ENCODE results near the gene ELK3.

ELK3 gene

GRCh38 chr12:96186607-96187301 lies 7.4 kb upstream of the ELK3 start:
- DNase-seq (ENCODE audit: low read depth, low spot score), result no peak
- H3K27ac ChIP-seq, result no peak overlapping the region

GRCh38 chr12:96187956-96188355 lies 6.2 kb upstream of the ELK3 start:
- DNase-seq (ENCODE audit: low read depth, low spot score), result no peak

GRCh38 chr12:96189781-96190180 lies 4.4 kb upstream of the ELK3 start:
- H3K27ac ChIP-seq, result no peak overlapping the region
- no peak for DNase-seq (ENCODE audit: low read depth, low spot score)

More at GRCh38 chr12:96187956-96188355, 6.2 kb upstream of the ELK3 start:
- no peak overlapping the region for H3K27ac ChIP-seq

DNA sequence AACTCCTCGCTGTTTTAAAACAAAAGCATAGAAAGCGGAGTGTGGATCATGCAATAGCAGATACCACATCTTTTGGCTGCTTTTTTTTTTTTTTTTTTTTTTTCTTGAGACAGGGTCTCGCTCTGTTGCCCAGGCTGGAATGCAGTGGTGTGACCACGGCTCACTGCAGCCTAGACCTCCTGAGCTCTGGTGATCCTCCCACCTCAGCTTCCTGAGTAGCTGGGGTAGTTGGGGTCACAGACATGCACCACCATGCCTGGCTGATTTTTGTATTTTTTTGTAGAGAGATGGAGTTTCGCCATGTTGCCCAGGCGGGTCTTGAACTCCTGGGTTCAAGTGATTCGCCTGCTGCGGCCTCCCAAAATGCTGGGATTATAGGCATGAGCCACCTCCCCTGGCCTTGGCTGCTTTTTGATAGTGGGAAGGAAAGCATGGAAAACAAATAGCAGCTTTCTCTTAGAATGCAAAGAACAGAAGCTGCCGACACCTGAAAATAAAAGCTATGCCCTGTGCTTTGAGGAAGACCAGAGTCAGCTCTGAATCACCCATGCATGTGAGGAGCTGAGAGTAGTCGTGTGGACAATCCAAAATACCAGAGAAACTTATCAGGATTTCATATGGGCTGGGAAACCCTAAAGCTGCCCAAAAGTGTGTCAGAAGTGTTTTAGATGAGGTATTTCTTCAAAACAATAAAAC lies 3.6 kb upstream of the ELK3 start:
- H3K27ac ChIP-seq, result peak overlapping the region; percentile 40
- no peak for DNase-seq (ENCODE audit: low read depth, low spot score)

DNA sequence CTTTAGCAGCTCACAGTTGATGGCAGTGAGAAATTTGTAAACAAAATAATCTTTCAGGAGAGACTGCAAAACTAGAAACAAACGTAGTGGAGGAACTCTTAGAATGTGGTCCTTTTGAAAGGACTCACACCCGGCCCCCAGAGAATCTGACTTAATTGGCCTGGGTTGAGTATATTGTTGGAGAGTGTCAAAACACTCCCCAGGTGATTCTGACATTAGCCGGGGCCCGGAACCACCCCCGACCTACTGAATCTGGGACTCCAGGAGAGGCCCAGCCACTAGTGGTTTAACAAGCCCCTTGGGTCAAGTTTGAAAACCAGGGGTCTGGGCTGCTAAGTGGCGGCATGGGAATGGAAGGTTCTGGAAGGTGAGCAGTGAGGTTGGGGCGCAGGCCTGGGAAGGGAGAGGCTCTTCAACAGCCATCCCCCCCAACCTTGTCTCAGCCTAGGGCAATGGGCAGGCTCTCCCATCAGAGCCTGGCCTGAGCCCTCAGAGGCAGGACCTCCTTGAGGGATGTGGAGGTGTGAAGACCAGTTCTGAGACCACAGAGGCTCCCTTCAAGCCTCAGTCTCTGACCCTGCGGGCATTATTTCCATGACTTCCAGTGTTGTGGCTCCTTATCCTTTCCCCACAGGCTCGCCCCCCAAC lies 1.1 kb upstream of the ELK3 start:
- H3K27ac ChIP-seq, result peak overlapping the region; percentile 99
- DNase-seq (ENCODE audit: low read depth, low spot score), result no peak

DNA sequence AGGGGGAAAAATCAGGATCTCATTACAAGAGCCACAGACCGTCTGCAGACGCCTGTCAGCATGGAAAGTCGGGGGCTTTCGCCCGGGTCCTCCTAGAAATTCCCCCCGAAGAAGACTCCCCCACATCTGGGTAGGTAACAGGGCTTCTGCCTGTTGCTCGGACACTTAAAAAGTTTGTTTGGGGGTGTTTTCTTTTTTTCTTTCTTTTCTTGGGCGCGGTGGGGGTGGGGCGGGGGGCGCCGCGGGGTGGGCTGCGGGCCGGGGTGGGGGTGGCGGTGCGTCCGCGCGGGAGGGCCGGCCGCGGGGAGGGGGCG lies 358 bp downstream of the ELK3 start:
- peak overlapping the region; percentile 99 for H3K27ac ChIP-seq
- no peak for DNase-seq (ENCODE audit: low read depth, low spot score)

- peak; percentile 80 for DNase-seq (ENCODE audit: low read depth, low spot score)
Observed at GRCh38 chr12:96194971-96195844, 1.0 kb downstream of the ELK3 start.

DNA sequence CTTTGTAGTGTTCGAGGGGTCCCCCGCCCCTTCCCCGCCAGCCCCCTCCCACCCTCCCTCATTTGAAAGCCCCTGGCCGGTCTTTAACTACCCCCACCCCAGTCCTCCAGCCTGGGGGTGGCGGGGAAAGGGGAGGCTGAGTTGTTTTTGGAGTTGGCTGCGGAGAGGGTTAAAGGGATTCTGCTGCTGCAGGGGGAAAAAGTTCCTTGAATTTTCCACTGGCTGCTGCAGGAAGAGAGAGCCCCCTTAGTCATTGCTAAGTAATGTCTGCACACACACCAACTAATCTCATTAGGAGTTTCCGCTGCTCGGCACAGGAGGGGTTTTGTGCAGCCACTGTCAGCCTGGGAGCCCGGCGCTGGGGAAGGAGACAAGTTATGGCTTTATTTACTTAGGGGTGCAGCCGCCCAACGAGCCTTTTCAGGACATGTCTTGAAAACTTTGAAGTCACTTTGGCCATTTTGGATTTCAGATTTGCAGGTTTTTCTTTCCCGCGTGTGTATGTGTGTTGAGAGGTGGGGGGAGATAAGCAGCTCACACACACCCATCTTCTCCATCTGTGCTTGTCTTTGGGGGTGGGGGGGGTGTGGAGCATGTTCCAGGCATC lies 1.8 kb downstream of the ELK3 start:
- no peak for DNase-seq (ENCODE audit: low read depth, low spot score)
- H3K27ac ChIP-seq, result peak overlapping the region; percentile 99

More at GRCh38 chr12:96194971-96195844, 1.0 kb downstream of the ELK3 start:
- H3K27ac ChIP-seq, result peak overlapping the region; percentile 99

DNA sequence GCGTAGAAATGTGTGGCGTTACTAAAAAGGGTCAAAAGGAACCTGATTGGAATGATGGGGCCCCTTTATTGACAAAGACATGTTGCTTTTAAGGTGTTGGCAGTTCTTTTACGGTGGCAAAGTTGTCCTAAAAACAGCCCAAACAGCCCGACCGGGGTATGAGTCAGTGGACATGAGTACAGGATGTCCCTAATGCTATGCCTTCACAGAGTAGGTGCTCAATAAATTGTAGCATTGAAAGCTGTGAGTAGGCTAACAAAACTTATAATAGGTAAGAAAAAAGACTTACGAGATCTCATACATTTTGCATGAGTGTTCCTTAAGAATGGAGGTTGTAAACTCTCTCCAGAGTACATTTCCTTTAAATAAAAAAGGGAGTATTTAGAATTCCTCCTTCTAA lies 2.6 kb downstream of the ELK3 start:
- peak overlapping the region; percentile 99 for H3K27ac ChIP-seq
- no peak for DNase-seq (ENCODE audit: low read depth, low spot score)

DNA sequence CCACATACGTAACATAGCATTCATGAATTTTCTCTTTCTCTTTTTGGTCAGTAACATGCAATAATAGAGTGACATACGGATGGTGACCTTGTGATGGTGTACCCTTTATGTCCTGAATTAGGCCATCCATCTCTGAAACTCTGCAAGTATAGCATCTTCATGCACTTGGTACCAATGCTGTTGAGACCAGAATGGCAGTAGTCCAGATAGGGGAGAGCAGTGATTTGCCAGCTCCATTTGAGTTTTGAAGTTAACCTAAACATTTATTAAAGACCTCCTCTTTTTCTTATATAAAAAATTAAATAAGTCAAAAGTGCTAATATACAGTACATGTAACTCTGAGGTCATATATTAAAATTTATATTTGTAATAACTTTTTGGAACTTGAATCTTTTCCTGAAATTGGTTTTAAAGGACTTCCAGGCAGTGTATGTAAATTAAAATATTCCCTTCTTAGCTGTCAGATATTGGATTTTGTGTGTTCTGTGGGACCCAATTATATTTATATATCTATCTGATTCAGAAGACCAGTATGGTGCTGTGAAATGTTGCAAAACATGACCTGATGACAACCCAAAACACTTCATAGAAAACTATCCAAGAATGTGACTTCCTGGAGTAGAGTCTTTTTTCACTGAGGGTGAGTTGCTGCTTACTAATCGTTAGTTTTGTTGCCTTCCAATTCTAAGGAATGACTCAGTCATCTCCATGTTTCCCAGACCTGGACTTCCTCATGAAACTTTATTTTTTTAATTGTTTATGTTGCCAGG lies 3.5 kb downstream of the ELK3 start:
- peak; percentile 96 for DNase-seq (ENCODE audit: low read depth, low spot score)
- peak overlapping the region; percentile 99 for H3K27ac ChIP-seq

- peak overlapping the region; percentile 99 for H3K27ac ChIP-seq
- peak; percentile 85 for DNase-seq (ENCODE audit: low read depth, low spot score)
Observed at GRCh38 chr12:96198965-96199364, 4.8 kb downstream of the ELK3 start.

DNA sequence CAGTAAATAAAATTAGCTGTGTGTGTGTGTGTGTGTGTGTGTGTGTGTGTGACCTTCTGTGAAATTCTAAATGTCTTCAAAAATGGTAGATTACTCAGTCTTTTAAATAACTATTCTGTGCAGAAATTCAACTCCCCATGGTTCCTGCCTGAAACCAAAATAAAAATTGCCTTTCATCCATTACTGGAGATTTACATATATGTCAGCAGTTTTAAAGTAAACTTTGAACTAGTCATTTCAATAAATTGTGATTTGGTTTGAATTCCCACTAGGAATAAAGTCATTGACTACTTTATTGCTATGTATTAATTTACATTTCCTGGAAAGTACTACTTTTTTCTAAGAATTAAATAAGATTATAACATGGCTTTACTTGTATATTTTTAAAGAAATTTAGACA lies 5.3 kb downstream of the ELK3 start:
- H3K27ac ChIP-seq, result peak overlapping the region; percentile 99
- DNase-seq (ENCODE audit: low read depth, low spot score), result no peak

- H3K27ac ChIP-seq, result no peak overlapping the region
- no peak for DNase-seq (ENCODE audit: low read depth, low spot score)
Observed at GRCh38 chr12:96201272-96202227, 7.4 kb downstream of the ELK3 start.

- no peak overlapping the region for H3K27ac ChIP-seq
- DNase-seq (ENCODE audit: low read depth, low spot score), result no peak
Observed at GRCh38 chr12:96204381-96204780, 10.2 kb downstream of the ELK3 start.

DNA sequence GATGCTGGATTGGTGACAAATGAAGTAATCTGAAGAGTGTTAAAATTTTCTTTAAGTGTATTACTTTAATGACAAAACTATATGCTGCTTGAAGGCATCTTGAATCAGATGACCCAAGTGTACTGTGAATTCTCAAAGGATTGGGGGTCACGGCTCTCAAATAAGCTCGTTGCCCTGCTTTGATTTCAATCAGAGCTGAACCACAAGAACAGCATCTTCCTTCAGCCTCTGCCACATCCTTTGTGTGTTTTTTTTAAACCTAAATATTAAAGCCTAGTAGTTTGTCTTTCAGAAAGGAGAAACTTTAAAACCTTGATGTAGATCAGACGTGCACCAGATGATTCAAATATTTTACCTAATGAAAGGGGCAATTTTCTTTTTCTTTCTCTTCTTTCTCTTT lies 11.7 kb downstream of the ELK3 start:
- no peak overlapping the region for H3K27ac ChIP-seq
- no peak for DNase-seq (ENCODE audit: low read depth, low spot score)

GRCh38 chr12:96206936-96207662 lies 12.9 kb downstream of the ELK3 start:
- DNase-seq (ENCODE audit: low read depth, low spot score), result no peak
- peak overlapping the region; percentile 7 for H3K27ac ChIP-seq

GRCh38 chr12:96208346-96208745 lies 14.2 kb downstream of the ELK3 start:
- H3K27ac ChIP-seq, result peak overlapping the region; percentile 7
- DNase-seq (ENCODE audit: low read depth, low spot score), result no peak

Data from epithelial cell of prostate (primary cell).